Measurements from ENCODE around the gene ZNF107.

DNA sequence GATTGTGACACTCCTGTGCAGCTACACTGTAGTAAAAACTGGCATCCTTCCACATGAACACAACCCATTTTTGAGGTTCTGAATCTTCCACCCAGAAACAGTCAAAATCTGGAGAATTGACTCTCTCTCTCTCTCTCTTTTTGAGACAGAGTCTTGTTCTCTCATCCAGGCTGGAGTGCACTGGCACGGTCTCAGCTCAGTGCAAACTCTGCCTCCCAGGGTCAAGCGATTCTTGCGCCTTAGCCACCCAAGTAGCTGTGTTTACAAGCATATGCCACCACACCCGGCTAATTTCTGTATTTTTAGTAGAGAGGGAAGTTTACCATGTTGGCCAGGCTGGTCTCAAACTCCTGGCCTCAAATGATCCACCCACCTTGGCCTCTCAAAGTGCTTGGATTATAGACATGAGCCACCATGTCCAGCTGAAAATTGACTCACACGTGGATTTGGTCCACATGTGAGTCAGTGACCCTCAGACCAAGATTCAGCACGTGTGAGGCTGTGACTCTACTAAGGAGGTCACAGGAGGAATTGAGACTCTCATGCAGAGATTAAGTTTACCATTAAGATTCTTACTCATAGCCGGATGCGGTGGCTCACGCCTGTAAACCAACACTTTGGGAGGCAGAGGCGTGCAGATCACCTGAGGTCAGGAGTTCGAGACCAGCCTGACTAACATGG is 12.1 kb upstream of the ZNF107 start:
- TF ChIP-seq, protein P1, sequence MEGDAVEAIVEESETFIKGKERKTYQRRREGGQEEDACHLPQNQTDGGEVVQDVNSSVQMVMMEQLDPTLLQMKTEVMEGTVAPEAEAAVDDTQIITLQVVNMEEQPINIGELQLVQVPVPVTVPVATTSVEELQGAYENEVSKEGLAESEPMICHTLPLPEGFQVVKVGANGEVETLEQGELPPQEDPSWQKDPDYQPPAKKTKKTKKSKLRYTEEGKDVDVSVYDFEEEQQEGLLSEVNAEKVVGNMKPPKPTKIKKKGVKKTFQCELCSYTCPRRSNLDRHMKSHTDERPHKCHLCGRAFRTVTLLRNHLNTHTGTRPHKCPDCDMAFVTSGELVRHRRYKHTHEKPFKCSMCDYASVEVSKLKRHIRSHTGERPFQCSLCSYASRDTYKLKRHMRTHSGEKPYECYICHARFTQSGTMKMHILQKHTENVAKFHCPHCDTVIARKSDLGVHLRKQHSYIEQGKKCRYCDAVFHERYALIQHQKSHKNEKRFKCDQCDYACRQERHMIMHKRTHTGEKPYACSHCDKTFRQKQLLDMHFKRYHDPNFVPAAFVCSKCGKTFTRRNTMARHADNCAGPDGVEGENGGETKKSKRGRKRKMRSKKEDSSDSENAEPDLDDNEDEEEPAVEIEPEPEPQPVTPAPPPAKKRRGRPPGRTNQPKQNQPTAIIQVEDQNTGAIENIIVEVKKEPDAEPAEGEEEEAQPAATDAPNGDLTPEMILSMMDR (IDR thresholded peaks at IDR 0.05; ENCODE audit: low read length) = no peak
- no peak for TF ChIP-seq EZH2 (IDR thresholded peaks at IDR 0.05; ENCODE audit: borderline replicate concordance, low read length)
